Endothelial cell (in vitro differentiated cells): ENCODE data around the gene CRIP2. TPM values are rescaled to one million over a fixed set of nuclear protein-coding genes. Genes with fewer than 3 reads are reported as not detected.

ENCODE experiments used
- DNase-seq: peaks from one replicate; pipeline ENCODE4 v3.0.0; 2021; ENCODE audit warnings: low spot score
- H3K27ac Mint-ChIP-seq: one replicate; pipeline ENCODE4 v1.8.0; 2021; ENCODE audit warnings: mixed read lengths, inconsistent platforms; ENCODE audit not compliant: unreplicated experiment
- H3K27me3 Mint-ChIP-seq: one replicate; pipeline ENCODE4 v1.8.0; 2021; ENCODE audit warnings: mild to moderate bottlenecking, moderate library complexity, mixed read lengths, inconsistent platforms; ENCODE audit not compliant: unreplicated experiment
- H3K36me3 Mint-ChIP-seq: one replicate; pipeline ENCODE4 v1.8.0; 2021; ENCODE audit warnings: mild to moderate bottlenecking, low read depth, mixed read lengths, inconsistent platforms; ENCODE audit not compliant: unreplicated experiment
- H3K4me1 Mint-ChIP-seq: one replicate; pipeline ENCODE4 v1.8.0; 2021; ENCODE audit warnings: mild to moderate bottlenecking, mixed read lengths, inconsistent platforms; ENCODE audit not compliant: unreplicated experiment
- H3K4me3 Mint-ChIP-seq: one replicate; pipeline ENCODE4 v1.8.0; 2021; ENCODE audit warnings: mild to moderate bottlenecking, mixed read lengths, inconsistent platforms; ENCODE audit not compliant: unreplicated experiment
- H3K9me3 Mint-ChIP-seq: one replicate; pipeline ENCODE4 v1.8.0; 2021; ENCODE audit warnings: mixed read lengths, inconsistent platforms; ENCODE audit not compliant: unreplicated experiment
- CTCF ChIP-seq: fragments of 200-600 bp; sonication (generic); IDR thresholded peaks from one replicate; pipeline ENCODE4 v1.5.0; 2021; ENCODE audit warnings: antibody characterized with exemption; ENCODE audit not compliant: unreplicated experiment
- total RNA-seq: library from RNA; stranded (reverse); fragmentation: NEBNext Ultra II Directional; extraction: Animal tissue kit (Norgen Biotek cat#: 25700); gene quantifications from one replicate; pipeline ENCODE4 v1.2.1, GENCODE V29; 2021; ENCODE audit not compliant: unreplicated experiment

The CRIP2 gene
- total RNA-seq, 1 donor from 2014 or later, result 67.4 TPM

DNA sequence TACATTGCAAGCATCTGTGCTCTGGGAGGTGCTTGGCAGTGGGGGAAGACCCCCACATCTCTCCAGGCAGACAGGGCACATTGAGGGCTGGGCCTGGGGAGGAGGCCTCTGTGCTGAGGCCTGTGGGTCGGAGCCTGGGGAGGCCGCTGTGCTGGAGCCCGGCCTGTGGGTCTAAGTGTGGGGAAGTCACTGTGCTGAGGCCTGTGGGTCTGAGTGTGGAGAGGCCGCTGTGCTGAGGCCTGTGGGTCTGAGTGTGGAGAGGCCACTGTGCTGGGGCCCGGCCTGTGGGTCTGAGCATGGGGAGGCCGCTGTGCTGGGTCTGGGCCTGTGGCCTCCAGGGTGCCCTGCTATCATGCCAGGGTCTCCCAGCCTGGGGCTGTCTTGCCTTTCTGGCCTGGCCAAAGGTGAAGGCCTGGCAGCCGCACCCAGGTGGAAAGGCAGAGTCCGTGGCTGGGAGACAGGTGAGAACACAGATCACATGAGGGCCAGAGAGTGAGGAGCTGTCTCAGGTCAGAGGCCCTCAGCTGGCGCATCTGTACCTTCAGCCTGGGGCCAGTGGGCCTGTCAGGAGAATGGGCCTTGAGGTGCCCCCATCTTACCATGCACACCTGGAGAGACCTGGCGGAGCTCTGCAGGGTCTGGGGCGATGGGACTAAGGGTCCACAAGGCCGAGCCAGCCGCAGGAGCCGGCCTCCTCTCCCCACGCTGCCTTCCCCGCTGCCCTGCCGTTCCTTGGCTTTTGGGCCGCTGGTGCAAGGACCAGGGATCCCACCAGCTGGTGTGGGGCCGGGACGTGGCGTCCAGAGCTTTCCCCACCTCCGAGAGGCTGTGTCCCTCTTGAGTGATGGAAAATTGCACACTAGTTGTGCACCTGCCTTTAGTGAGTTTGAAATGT is 18.6 kb upstream of the CRIP2 start:
- Mint-ChIP-seq H3K27ac (no peak overlapping the region), H3K4me1 (no peaks in the 10 kb centered on the region)

DNA sequence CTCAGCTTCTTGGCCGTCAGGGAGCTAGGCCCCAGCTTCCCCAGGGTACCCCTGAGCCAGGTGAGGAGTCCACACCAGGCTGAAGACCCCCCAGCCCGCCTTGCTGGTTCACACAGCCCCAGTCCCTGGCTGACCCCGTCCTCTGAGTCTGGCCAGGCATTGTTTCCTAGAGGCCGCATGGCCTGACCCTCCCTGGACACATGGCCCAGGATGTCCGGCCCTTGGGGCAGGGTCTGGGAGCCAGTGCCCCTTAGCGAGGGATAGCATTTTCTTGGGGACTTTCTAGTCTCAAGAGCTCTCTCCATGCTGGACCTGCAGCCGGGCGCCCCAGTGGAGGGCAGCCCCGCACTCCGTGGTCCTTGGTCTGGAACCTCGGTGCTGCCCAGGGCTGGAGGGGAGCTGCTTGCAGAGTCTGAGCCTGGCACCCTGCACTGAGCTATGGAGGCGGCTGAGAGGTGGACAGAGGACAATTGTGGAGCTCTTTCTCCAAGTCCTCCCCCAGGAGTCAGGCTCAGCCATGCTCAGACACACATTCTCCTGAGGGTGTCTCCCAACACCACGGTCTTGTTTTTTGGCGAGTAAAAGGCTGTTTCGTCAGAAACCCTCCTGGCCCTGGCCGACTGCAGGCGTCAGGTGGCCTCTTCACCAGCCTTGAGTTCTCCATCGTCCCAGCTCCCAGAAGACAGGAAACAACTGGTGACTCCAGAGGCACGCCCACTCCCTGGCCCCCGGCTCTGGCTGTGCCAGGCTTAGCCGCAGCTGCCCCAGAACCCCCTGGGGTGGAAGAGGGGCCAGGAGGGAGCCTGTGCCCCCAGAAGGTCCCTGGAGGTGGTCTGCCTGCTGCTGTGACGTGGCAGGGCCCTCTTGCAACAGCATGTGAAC is 17.6 kb upstream of the CRIP2 start:
- no peak for DNase-seq
- Mint-ChIP-seq H3K4me1 (no peaks in the 10 kb centered on the region), H3K4me3 (no peak overlapping the region), H3K27ac (no peak overlapping the region), H3K9me3 (no peaks in the 10 kb centered on the region), H3K27me3 (peaks cover 18% of the 10 kb centered on the region), H3K36me3 (peaks cover 25% of the 10 kb centered on the region)
- TF ChIP-seq CTCF, result no peak

More for the DNA sequence above, 18.6 kb upstream of the CRIP2 start:
- no peak for TF ChIP-seq CTCF
- Mint-ChIP-seq H3K9me3 (no peaks in the 10 kb centered on the region), H3K4me3 (no peak overlapping the region), H3K36me3 (peaks cover 17% of the 10 kb centered on the region), H3K27me3 (peaks cover 13% of the 10 kb centered on the region)
- DNase-seq, result no peak

- no peaks in the 10 kb centered on the region for H3K4me1 Mint-ChIP-seq
- H3K4me3 Mint-ChIP-seq, result no peak overlapping the region
- no peak for DNase-seq
- no peak overlapping the region for H3K27ac Mint-ChIP-seq
- H3K27me3 Mint-ChIP-seq, result peaks cover 23% of the 10 kb centered on the region
- H3K36me3 Mint-ChIP-seq, result peaks cover 21% of the 10 kb centered on the region
- no peak for TF ChIP-seq CTCF
- no peaks in the 10 kb centered on the region for H3K9me3 Mint-ChIP-seq
Observed at GRCh38 chr14:105458010-105458409, 16.6 kb upstream of the CRIP2 start.

- TF ChIP-seq CTCF, result no peak
- Mint-ChIP-seq H3K4me3 (no peak overlapping the region), H3K27me3 (peaks cover 21% of the 10 kb centered on the region), H3K36me3 (peaks cover 21% of the 10 kb centered on the region), H3K27ac (no peak overlapping the region), H3K9me3 (no peaks in the 10 kb centered on the region), H3K4me1 (no peaks in the 10 kb centered on the region)
- DNase-seq, result no peak
Observed at GRCh38 chr14:105458571-105458970, 16.1 kb upstream of the CRIP2 start.
